Occipital lobe (tissue), 2 donors: Measurements from ENCODE around the gene YWHAE. TPM values are rescaled to one million over a fixed set of nuclear protein-coding genes. Genes with fewer than 3 reads are reported as not detected.

Experiments used
- small RNA-seq: library from RNA; depleted of rRNA; stranded (forward); fragments of <200 nt; gene quantifications from one replicate; pipeline ENCODE3, GENCODE V24; 2014
- total RNA-seq: library from RNA; depleted of rRNA; stranded (reverse); fragments of >200 nt; gene quantifications from one replicate; pipeline ENCODE4 v1.2.3, GENCODE V29; 2014

Gene YWHAE
- total RNA-seq, 1 donor from 2014 or later: 515 TPM

Small RNA genes within 50 kb of the gene (small RNA-seq; reads per million reads assigned to genes)
- gene AC032044.2: not detected

Other genes starting within 250 kb of the YWHAE start
- gene ABR, start 220.2 kb downstream of the YWHAE start, total RNA-seq: 134 TPM
- gene BHLHA9, start 129.8 kb downstream of the YWHAE start, total RNA-seq: not detected
- gene TRARG1, start 120.6 kb downstream of the YWHAE start, total RNA-seq: not detected
- 152 TPM for gene CRK, start 56.0 kb upstream of the YWHAE start, total RNA-seq
- 7.3 TPM for gene MYO1C, start 92.5 kb upstream of the YWHAE start, total RNA-seq
- gene INPP5K, start 116.4 kb upstream of the YWHAE start, total RNA-seq: 43.2 TPM
- 15.1 TPM for gene PITPNA, start 162.6 kb upstream of the YWHAE start, total RNA-seq
- gene SLC43A2, start 228.6 kb upstream of the YWHAE start, total RNA-seq: 15.1 TPM
- 3.9 TPM for gene SCARF1, start 245.5 kb upstream of the YWHAE start, total RNA-seq
- gene RILP, start 249.6 kb upstream of the YWHAE start, total RNA-seq: 1.4 TPM